Stimulated activated CD4-positive, alpha-beta T cell treated with anti-CD3 and anti-CD28 coated beads, Interleukin-1b, Interleukin-23, amount 100 ng/mL, for 1 hour (primary cell): ENCODE results near the gene D2HGDH.

Experiments used
- DNase-seq, 2 donors: peaks; one replicate each; pipeline ENCODE4 v3.0.0-alpha.2; 2020; ENCODE audit warnings: low read depth in 2 of 2

D2HGDH gene

DNA sequence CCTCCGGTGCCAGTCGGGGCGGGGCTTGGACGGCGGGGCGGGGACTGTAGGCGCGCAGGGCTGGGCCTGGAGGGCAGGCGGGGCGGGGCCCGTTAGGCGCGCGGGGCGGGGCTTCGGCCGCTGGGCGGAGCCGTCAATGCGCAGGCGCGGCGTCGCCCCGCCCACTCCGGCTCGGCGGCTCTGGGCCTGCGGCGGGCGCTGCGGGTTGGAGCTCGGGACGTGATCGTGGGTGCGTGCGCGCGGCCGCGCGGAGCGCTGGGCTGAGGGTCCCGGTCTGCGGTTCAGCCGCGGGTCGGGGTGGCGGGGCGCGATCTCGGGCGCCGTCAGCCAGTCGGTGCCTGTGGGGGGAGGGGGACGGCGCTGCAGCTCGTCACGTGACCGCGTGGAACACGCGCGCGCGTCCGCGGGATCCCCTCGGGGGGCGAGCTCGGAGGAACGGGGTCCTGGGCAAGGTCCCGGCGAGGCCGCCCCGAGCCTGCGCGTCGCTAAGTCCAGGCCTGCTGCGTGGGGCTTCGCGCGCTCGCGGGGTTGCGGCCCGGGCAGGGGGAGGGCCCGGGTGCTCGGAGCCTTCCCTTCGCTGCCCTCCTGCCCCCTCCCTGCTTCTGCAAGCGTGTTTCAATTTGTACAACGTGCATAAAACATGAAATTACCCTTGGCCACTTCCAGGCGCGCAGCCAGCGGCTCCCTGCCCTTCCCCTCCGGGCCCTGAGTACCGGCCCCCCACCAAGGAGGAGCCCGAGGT is at the start of gene D2HGDH:
Gene D2HGDH (plus strand): TSS at position 164 of the 742 bp plus-strand sequence. CDS start 595 bp downstream, outside the sequence.
- DNase-seq, result peak; percentile 89 to 93

DNA sequence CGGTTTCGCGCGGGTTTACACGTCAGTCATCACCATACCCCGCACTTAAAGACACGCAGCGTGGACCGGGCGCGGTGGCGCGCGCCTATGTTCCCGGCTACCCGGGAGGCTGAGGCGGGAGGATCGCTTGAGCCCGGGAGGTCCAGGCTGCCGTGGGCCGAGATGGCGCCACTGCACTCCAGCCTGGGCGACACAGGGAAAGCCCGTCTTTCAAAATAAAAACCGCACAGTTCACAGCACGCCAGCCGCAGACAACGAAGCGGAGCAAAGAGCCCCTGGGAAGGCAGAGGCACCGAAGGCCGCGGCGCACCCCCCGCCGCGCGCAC is 48.1 kb upstream of the D2HGDH start:
- no peak for DNase-seq

DNA sequence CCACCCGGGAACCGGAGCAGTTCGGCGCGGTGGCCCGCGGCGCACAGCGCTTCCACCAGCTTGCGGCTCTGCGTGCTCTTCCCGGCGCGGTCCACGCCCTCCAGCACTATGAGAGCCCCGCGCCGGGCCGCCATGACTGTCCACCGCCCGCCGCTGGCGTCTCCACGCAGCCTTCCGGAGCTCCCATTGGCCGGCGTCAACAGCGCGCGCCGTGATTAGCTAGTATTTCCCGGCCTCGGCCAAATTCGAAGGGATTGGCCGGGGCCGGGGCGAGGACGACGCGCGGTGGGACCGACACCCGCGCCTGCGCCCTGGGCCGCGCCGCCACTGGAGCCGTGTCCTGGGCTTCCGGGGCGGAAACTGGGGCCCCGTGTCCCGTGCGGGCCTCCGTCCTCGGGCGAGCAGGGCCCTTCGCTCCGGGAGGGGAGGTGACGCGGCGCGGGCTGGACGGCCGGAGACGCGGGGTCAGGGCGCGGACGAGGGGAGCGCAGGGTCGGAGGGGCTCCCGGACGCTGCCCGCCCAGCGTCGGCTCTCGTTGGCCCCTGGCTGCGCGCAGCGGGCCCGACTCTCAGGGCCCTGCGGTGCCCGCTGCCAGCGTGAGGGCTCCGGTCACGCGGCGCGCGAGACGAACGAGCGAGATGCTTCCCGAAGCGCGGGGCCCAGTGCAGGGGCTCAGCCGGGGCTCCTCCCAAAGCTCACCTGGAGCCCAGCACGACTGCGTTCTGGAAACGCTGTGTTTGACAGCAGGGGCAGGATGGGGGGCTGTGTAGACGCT is 47.6 kb upstream of the D2HGDH start, which contains the start of gene DTYMK:
Gene DTYMK (minus strand): TSS at position 166 of the 776 bp plus-strand sequence. CDS start 32 bp downstream, at position 134.
- peak; percentile 85 for DNase-seq

DNA sequence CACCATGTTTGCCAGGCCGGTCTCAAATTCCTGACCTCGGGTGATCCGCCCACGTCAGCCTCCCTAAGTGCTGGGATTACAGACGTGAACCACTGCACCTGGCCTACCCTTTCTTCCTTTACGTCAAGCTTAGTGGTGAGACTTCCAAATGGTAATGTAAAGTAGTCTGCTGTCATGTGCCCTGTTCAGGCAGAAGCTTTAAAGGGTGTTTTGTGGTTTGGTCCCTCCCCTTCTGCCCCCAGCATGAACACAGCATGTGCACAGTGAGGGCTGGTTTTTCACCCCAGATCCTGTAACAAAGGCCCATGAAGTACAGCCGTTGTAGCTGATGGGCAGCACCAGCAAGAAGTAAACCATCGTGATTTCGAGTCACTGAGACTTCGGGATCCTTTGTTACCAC is 45.1 kb upstream of the D2HGDH start:
- no peak for DNase-seq

DNA sequence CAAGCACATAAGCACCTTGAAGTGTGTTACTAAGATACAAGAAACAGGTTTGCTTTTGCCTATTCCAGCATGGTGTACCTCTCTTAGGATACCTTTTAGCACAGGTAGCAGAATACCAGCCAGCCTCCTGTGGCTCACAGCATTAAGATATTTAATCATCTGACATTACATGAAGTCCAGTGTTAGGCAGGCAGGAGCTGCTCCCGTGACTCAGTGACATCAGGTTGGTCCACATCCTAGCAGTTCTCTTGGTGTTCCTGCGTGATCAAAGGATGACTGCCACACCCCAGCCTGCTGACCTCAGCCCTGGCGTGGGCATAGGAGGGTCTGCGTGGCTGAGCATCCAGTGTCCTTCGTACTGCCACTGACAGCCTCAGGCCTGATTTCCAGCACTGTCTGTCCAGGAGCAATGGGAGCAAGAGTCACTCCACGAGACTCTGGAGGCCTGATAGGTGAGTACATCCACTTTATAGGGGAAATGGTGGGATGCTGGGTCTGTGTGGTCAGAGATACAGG is 44.2 kb upstream of the D2HGDH start:
- DNase-seq, result no peak

DNA sequence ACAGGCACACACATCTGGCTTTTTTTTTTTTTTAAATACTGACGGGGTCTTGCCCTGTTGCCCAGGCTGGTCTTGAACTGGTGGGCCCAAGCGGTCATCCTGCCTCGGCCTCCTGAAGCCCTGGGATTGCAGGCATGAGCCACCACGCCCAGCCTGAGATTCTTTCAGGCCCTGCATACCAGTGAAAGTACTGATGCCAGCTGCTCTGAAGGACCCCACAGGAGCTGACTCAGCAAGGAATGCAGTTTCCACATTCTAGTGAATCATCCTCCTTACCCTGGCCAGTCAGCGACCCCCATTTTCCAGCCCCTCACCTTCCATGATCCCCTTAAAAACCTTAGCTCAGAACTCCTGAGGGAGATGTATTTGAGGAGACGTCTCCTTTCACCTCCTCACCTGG is 42.0 kb upstream of the D2HGDH start:
- no peak for DNase-seq

DNA sequence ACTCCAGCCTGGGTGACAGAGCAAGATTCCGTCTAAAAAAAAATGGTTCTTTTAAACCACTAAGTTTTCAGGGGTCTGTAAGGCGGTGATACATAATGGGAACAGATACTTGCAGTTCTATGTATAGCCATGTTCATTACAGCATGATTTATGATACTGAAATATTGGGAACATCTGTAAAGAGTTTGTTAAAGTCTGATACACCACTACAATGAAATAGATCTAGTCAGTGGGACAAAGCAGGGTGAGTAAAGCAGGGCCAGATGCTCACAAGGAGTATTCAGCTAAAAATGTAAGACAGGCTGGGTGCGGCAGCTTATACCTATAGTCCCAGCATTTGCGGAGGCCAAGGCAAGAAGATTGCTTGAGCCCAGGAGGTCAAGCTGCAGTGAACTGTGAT is 38.8 kb upstream of the D2HGDH start:
- DNase-seq, result no peak

DNA sequence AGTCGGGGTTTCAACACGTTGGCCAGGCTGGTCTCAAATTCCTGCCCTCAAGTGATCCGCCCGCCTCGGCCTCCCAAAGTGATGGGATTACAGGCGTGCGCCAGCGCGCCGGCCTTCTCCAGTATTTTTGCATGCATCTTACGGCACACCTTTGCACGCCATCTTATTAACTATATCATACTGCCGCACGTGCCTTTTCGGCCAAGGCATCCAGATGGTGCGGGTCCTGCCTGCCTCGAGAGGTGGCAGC is 33.4 kb upstream of the D2HGDH start:
- DNase-seq, result no peak

DNA sequence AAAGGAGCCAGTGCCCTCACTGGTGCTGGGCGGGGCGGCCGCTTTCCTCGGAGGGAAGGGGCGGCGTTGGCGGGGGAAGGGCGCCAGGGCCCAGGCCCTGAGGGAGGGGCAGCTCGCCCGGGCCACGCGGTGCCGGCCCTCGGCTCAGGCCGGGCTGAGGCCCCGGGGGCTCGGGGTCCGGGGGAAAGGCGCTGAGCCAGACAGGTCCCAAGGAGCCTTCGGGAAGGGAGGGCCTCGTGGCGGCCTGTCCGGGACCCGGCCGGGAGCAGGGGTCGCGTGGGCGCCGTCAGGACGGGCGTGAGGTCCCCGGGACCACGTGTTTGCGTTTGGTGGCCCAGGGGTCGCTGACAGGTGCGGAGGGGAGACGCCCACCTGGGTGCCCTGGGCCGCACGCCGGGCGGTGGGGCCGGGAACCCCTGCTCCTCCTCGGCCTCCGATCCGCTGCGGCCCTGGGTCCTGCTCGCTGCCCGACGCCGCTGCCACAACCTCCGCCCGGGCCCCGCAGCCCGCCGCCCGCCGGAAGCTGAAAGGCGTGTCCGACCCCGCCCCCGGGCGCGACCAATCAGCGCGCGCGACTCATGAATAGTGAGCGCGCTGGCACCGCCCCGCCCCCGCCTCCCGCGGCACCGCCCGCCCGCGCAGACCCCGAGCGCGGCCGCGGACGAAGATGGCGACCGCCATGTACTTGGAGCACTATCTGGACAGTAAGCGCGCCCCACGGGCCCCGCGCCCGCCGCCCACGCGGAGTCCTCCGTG is 32.9 kb upstream of the D2HGDH start, which contains the start of gene ING5:
Gene ING5 (plus strand): TSS at position 641 of the 756 bp plus-strand sequence. CDS start 27 bp downstream, at position 668.
- DNase-seq, result peak; percentile 93 to 97

DNA sequence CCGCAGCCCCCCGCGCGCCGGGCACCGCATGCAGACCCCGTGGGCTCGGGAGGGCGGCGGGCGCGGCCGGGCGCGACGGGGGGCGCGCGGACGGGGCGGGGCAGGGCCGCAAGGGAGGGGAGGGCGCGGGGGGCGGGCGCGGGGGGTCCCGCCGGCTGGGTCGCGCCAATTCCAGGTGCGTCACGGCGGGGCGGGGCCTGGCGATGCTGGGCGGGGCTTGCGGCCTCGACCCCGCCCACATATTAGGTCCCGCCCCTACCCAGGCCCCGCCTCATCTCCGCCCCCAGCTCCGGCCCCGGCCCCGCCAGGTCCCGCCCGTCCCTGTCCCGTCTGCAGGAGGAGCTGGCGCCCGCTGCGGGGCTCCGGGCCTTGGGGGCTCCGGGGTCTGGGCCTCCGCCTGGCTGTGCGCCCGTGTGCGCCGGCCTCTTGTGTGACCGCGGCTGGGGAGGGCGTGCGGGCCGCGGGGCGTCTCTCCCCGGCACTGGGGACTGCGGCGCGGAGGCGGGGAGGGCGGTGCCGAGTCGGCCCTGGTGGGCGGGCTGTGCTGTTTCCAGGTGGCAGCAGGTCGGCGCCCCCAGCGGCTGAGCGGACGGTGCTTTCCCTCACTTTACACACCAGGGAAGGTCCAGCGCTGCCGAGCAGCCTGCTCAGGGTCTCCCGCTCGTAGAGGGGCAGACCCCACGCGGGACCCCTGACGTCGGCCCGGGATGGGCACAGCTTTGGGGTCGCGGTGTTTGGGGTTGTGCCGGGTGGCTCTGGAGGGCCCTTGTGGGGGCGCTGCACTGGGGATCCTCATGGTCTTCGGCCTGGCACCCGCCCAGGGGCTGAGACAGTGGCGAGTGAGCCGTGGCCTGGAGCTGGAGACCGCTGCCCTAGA is 32.0 kb upstream of the D2HGDH start:
- DNase-seq, result peak; percentile 78

DNA sequence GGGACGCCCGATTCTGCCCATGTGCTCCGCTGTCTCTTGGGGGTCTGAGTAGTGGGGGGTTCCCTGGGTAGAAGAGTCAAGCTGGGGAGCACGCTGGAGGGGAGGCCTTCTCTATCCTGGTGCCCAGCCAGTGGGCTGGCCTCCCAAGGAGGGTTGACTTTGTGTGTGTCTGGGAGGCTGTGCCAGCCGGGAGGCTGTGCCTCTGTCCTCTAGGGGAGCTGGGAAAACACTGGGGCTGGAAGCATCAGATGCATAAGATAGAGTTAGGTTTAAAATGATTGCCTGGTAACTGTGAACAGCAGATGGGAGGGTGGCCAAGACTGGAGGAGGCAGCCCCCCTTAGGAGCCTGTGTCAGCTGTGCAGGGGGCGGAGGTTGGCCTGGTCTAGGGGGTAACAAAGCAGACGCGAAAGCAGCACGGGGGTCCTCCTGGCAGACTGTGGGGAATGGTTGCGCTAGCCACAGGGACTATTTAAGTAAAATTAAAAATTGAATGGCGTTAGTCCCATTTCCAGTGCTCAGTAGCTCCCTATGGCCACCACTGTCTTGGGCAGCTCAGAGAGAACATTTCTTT is 31.3 kb upstream of the D2HGDH start:
- DNase-seq, result no peak

DNA sequence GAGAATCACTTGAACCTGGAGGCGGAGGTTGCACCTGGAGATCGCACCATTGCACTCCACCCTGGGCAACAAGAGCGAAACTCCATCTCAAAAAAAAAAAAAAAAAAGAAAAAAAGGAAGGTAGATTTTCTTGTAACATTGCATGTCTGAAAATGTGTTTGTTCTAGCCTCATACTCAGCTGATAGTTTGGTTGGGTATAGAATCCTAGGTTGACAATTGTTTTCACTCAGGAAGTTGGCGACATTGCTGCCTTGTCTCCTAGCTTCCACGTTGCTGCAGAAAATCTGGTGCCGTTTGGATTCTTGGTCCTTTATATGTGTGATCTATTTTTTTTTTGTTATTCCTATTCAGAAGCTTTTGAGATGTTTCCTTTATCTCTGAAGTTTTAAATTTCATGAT is 27.9 kb upstream of the D2HGDH start:
- no peak for DNase-seq

DNA sequence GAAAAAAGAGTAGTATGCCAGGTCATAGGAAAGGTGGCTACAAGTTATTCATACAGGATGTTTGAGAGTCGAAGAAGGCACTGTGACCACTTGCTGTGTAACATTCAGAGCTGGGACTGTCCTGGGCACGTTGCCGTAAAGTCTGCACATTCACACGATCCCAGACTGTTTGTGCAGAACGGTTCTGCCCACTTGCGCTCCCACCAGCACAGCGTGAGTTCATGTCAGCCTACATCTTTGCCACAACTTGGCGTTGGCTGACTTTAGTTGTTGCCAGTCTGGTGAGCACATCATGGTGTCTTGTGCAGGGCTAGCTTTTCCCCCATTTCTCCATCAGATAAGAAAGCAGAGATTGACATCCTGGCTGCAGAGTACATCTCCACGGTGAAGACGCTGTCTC is 25.6 kb upstream of the D2HGDH start:
- DNase-seq, result no peak

DNA sequence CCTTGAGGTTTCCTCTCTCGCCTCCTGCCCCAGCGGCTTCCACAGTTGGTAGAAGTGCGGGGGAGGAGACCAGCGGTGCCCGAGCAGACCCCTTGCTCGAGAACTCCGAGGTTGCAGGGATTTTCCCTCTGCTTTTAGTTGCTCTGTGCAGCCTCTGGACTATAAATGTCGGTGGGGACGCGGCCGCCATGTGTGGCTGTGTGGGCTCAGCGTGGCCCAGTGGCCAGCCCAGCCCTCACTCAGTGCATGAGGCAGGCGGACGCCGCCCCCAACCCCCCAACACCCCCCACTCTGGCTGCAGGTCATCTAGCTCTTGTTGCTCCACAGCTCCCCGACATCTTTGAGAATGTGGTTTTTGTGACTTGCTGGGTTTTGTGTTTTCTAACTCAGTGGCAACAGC is 15.3 kb upstream of the D2HGDH start:
- DNase-seq, result no peak

DNA sequence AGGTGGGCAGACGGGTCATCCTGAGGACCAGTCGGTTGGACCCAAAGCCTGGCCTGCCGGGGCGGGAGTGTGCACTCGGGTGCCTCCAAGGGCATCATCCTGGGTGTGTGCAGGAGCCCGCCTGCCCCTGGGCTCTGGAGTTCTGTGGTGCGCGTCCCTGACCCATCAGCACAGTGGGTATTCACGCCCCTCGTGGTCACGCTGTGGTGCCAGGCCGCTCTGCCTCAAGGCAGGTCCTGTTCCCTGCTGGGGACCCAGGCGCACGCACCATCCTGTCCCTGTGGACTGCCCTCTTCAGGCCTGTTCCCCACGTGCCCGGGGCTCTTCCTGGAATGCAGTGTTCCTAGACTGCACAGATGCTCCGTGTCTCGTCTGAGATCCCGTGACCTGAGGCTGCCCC is 14.3 kb upstream of the D2HGDH start:
- no peak for DNase-seq

DNA sequence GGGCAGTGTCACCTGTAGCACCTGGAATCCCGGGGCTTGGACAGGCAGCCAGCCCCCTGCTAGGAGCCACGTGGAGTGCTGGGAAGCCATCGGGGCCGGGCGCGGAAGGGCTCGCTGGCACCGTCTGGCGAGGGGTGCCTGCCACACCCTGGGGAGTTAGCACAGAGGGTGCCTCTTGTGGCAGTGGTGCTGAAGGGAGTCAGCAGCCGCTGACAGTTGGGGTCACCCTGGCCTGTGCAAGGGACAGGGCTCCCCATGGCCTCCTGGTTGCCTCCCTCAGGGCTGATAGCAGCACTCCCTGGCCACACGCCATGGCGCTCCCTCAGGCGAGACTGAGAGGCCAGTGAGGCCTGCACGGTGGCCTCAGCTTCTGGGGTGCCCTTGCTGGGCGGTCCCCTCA is 13.9 kb upstream of the D2HGDH start:
- DNase-seq, result no peak

DNA sequence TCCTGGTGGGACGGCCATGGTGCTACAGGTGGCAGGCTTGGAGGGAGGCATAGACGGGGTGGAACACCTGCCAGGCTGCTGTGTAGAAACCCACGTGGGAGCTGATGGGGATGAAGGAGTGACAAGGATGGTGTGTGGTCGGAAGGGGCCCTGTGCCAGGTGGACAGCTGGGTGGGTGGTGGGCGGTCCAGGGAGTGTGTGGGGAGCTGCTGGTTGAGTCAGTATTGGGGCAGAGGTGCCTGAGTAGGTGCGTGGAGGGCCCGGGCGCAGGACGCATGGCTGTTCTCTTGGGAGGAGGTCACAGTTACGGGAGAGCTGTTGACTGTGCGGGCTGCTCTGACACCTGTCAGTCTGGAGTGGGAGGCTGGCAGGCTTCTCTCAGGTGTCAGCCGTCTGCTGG is 12.6 kb upstream of the D2HGDH start:
- no peak for DNase-seq

DNA sequence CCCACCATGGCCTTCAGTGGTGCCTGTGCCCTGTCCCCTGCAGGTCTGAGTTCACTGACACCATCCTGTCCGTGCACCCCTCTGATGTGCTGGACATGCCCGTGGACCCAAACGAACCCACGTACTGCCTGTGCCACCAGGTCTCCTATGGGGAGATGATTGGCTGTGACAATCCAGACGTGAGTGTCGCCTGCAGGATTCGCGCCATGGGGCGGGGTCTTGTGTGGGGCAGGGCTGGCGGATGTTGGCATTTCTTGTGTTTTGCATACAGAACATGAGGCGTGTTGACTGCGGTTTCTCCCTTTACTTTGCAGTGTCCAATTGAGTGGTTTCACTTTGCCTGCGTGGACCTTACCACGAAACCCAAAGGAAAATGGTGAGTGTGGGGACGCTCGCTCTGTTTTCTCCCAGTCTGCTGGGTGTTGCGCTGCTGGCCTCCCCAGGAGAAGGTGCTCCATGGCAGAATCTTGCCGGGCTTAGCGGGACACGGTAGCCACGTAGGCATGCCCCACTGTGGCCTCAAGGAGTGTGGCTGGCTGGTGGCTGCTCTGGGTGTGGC is 11.5 kb upstream of the D2HGDH start:
- no peak for DNase-seq

DNA sequence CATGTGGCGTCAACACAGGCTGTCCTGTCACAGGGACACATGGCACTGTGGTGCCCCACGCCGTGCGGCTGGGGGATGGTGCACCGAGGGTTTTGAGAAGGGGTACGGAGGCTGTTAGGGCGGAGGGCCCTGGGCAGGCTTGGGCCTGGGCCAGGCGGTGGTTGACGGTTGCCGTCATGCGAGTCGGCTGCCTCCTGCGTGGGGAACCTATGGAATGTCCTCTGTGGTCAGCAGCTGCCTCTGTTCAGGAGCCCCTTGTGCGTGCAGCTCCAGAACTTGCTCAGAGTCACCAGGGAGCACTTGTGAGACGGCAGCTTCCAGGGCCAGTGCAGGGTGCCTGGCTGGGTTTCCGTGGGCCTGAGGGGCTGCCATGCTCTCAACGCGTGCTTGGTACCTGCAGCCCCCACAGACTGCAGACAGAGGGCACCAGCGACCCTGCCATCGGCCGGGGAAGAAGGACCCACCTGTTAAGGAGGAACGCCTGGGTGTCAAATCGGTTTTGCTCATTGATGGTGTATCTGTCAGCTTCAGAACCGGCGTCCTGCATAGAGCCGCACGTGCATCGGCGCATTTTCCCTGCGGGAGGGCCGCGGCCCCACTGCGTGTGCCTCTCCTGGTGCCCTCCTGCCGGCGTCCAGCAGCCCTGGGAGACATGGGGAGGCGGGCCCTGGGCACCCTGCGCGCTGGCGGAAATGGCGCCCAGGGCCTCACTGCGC is 10.0 kb upstream of the D2HGDH start:
- DNase-seq, result no peak
